H1 (cell line): ENCODE results near the gene SLC1A3. TPM values are rescaled to one million over a fixed set of nuclear protein-coding genes. Genes with fewer than 3 reads are reported as not detected.

Experiments used
- CTCF ChIA-PET: fragments of 300-600 bp; sonication (Branson Sonifier 250); formaldehyde crosslinking; loops from one replicate; lab custom pipeline; 2021; ENCODE audit not compliant: partially characterized antibody; lab: Charles Lee
- POLR2A ChIA-PET: fragments of 300-600 bp; sonication (Branson Sonifier 250); formaldehyde crosslinking; loops from one replicate; lab custom pipeline; 2021; ENCODE audit warnings: inconsistent platforms; ENCODE audit not compliant: partially characterized antibody; lab: Charles Lee
- DNase-seq, 2 experiments: peaks; one replicate each; pipeline versions ENCODE4 v3.0.0 to v3.0.0-alpha.2; 2010 to 2022; ENCODE audit warnings: low spot score in 2 of 2, low read depth in 1 of 2, mixed read lengths in 1 of 2
- FAIRE-seq: peaks from 2 replicates; lab custom pipeline; 2011; peaks lifted over from hg19 to GRCh38; lab: Jason Lieb, UNC
- H2AFZ ChIP-seq: 2 replicates; pipeline ENCODE4 v1.8.1; 2012; ENCODE audit warnings: low read length, inconsistent platforms
- H2AK5ac ChIP-seq: 2 replicates; pipeline ENCODE4 v1.6.1; 2013; ENCODE audit warnings: low read depth, low read length
- H2BK120ac ChIP-seq: replicated peaks from 2 replicates; pipeline ENCODE3; 2013; ENCODE audit warnings: low read depth, low read length, inconsistent platforms
- H2BK12ac ChIP-seq: 2 replicates; pipeline ENCODE4 v1.6.1; 2013; ENCODE audit warnings: low read depth, low read length
- H2BK15ac ChIP-seq: 2 replicates; pipeline ENCODE4 v1.6.1; 2013; ENCODE audit warnings: low read length
- H2BK20ac ChIP-seq: 2 replicates; pipeline ENCODE4 v1.6.1; 2013; ENCODE audit warnings: low read length
- H2BK5ac ChIP-seq: 2 replicates; pipeline ENCODE4 v1.6.1; 2013; ENCODE audit warnings: low read depth, low read length
- H3K14ac ChIP-seq: 2 replicates; pipeline ENCODE4 v1.6.1; 2013; ENCODE audit warnings: inconsistent platforms; ENCODE audit not compliant: insufficient read length
- H3K18ac ChIP-seq: 2 replicates; pipeline ENCODE4 v1.6.1; 2013; ENCODE audit warnings: low read length; ENCODE audit errors: extremely low read depth
- H3K23ac ChIP-seq: 2 replicates; pipeline ENCODE4 v1.6.1; 2013; ENCODE audit warnings: inconsistent platforms; ENCODE audit not compliant: insufficient read length
- H3K23me2 ChIP-seq: 2 replicates; pipeline ENCODE4 v1.6.1; 2013; ENCODE audit warnings: low read depth, low read length
- H3K27ac ChIP-seq: 2 replicates; pipeline ENCODE4 v1.6.1; 2011; ENCODE audit warnings: low read depth, low read length, inconsistent platforms
- H3K27me3 ChIP-seq, 4 experiments: replicated peaks in 1 of 4; 1 replicate in 1 of 4; 2 replicates in 3 of 4; pipeline versions ENCODE4 v1.6.1 to v1.8.1; 2011 to 2013; ENCODE audit warnings: low read length in 3 of 4, mild to moderate bottlenecking in 3 of 4, inconsistent platforms in 2 of 4, mixed read lengths in 2 of 4, moderate library complexity in 1 of 4; ENCODE audit not compliant: control insufficient read depth in 3 of 4, insufficient read depth in 3 of 4; ENCODE audit errors: extremely low read depth in 1 of 4
- H3K36me3 ChIP-seq, 4 experiments: 2 replicates each; pipeline versions ENCODE4 v1.6.1 to v1.8.1; 2011 to 2013; ENCODE audit warnings: mild to moderate bottlenecking in 4 of 4, low read length in 3 of 4, moderate library complexity in 2 of 4, control low read depth in 1 of 4, inconsistent platforms in 1 of 4; ENCODE audit not compliant: insufficient read depth in 4 of 4, control insufficient read depth in 2 of 4
- H3K4ac ChIP-seq: replicated peaks from 2 replicates; pipeline ENCODE3; 2013; ENCODE audit warnings: low read length, low read depth, mixed read lengths, inconsistent platforms; ENCODE audit not compliant: insufficient read length
- H3K4me1 ChIP-seq, 4 experiments: replicated peaks in 1 of 4; 1 replicate in 1 of 4; 2 replicates in 3 of 4; pipeline versions ENCODE4 v1.6.1 to v1.8.1; 2011 to 2013; ENCODE audit warnings: low read length in 3 of 4, inconsistent platforms in 2 of 4, mixed read lengths in 1 of 4; ENCODE audit not compliant: insufficient read depth in 4 of 4, control insufficient read depth in 3 of 4
- H3K4me2 ChIP-seq, 2 experiments: 2 replicates each; pipeline versions ENCODE4 v1.6.1 to v1.8.1; 2011 to 2013; ENCODE audit warnings: low read depth in 2 of 2, low read length in 2 of 2, control low read depth in 1 of 2, inconsistent platforms in 1 of 2, mild to moderate bottlenecking in 1 of 2; ENCODE audit not compliant: insufficient read depth in 1 of 2
- H3K4me3 ChIP-seq, 4 experiments: fragments of 200-600, 300-600 bp in 1 of 4; sonication (generic), shearing (Covaris generic), sonication (Bioruptor Twin) in 1 of 4; 2 replicates each; pipeline versions ENCODE4 v1.5.1 to v1.8.1; 2011 to 2016; ENCODE audit warnings: low read length in 4 of 4, low read depth in 3 of 4, control low read depth in 2 of 4, inconsistent platforms in 2 of 4, mild to moderate bottlenecking in 2 of 4, mixed read lengths in 1 of 4, moderate library complexity in 1 of 4; ENCODE audit not compliant: insufficient read depth in 2 of 4; ENCODE audit errors: extremely low read depth in 1 of 4
- H3K56ac ChIP-seq: replicated peaks from 2 replicates; pipeline ENCODE3; 2013; ENCODE audit warnings: low read depth, mild to moderate bottlenecking, mixed read lengths, low read length, inconsistent platforms; ENCODE audit not compliant: insufficient read length
- H3K79me1 ChIP-seq: 2 replicates; pipeline ENCODE4 v1.6.1; 2013; ENCODE audit warnings: low read depth, low read length, control low read depth
- H3K79me2 ChIP-seq, 2 experiments: 2 replicates each; pipeline versions ENCODE4 v1.6.1 to v1.8.1; 2012 to 2013; ENCODE audit warnings: low read length in 2 of 2, mild to moderate bottlenecking in 2 of 2, inconsistent platforms in 1 of 2; ENCODE audit not compliant: insufficient read depth in 2 of 2, control insufficient read depth in 1 of 2
- H3K9ac ChIP-seq, 4 experiments: replicated peaks in 1 of 4; 1 replicate in 1 of 4; 2 replicates in 3 of 4; pipeline versions ENCODE4 v1.6.1 to v1.8.1; 2011 to 2013; ENCODE audit warnings: low read depth in 3 of 4, low read length in 3 of 4, control low read depth in 2 of 4, mild to moderate bottlenecking in 2 of 4, moderate library complexity in 2 of 4, inconsistent platforms in 1 of 4; ENCODE audit errors: extremely low read depth in 1 of 4
- H3K9me3 ChIP-seq, 2 experiments: 2 replicates each; pipeline versions ENCODE4 v1.6.1 to v1.8.1; 2012 to 2013; ENCODE audit warnings: mild to moderate bottlenecking in 2 of 2, moderate library complexity in 2 of 2, control low read depth in 1 of 2, inconsistent platforms in 1 of 2, low read depth in 1 of 2, low read length in 1 of 2, mixed read lengths in 1 of 2; ENCODE audit not compliant: insufficient read depth in 2 of 2
- H4K20me1 ChIP-seq, 2 experiments: replicated peaks in 1 of 2; 2 replicates each; pipeline versions ENCODE3 to v1.8.1; 2011 to 2013; ENCODE audit warnings: inconsistent platforms in 2 of 2, low read length in 2 of 2, mild to moderate bottlenecking in 1 of 2; ENCODE audit not compliant: insufficient read depth in 2 of 2, control insufficient read depth in 1 of 2
- H4K5ac ChIP-seq: 2 replicates; pipeline ENCODE4 v1.6.1; 2013; ENCODE audit warnings: low read length, low read depth, mixed read lengths, inconsistent platforms; ENCODE audit not compliant: insufficient read length
- H4K8ac ChIP-seq: 2 replicates; pipeline ENCODE4 v1.8.0; 2013; ENCODE audit warnings: mild to moderate bottlenecking, moderate library complexity, low read length, inconsistent platforms; ENCODE audit not compliant: insufficient read depth; ENCODE audit errors: extremely low read depth
- H4K91ac ChIP-seq: replicated peaks from 2 replicates; pipeline ENCODE3; 2013; ENCODE audit warnings: low read length, mixed read lengths, inconsistent platforms; ENCODE audit not compliant: insufficient read length
- HDAC2 ChIP-seq, 2 experiments: fragments of 300-600 bp in 1 of 2; sonication (generic) in 1 of 2; IDR thresholded peaks; 2 replicates each; pipeline ENCODE4 v1.6.1; 2011 to 2012; ENCODE audit warnings: low read depth in 2 of 2, low read length in 2 of 2, mild to moderate bottlenecking in 2 of 2, moderate library complexity in 2 of 2, borderline replicate concordance in 1 of 2, inconsistent platforms in 1 of 2
- JUN ChIP-seq: IDR thresholded peaks from 2 replicates; pipeline ENCODE4 v1.6.1; 2011; ENCODE audit warnings: low read depth, mild to moderate bottlenecking, improper control_type of control experiment, low read length
- MAFK ChIP-seq: IDR thresholded peaks from 2 replicates; pipeline ENCODE4 v1.6.1; 2012; ENCODE audit warnings: low read depth, mild to moderate bottlenecking, improper control_type of control experiment, low read length
- NRF1 ChIP-seq: IDR thresholded peaks from 2 replicates; pipeline ENCODE4 v1.6.1; 2011; ENCODE audit warnings: mild to moderate bottlenecking, low read depth, low read length, improper control_type of control experiment
- PHF8 ChIP-seq: fragments of 200-600 bp; sonication (generic); conservative IDR thresholded peaks from 2 replicates; pipeline ENCODE4 v1.7.1; 2012; ENCODE audit warnings: low read depth, mild to moderate bottlenecking, inconsistent platforms, low read length, moderate library complexity
- RNF2 ChIP-seq: fragments of 200-900, 300-1000 bp; sonication (generic); IDR thresholded peaks from 2 replicates; pipeline ENCODE4 v1.7.1; 2016; ENCODE audit warnings: borderline replicate concordance, low read depth, mild to moderate bottlenecking, antibody characterized with exemption, low read length; ENCODE audit not compliant: poor library complexity, severe bottlenecking; ENCODE audit errors: missing control alignments
- SAP30 ChIP-seq: fragments of 300-600 bp; sonication (generic); IDR thresholded peaks from 2 replicates; pipeline ENCODE4 v1.7.1; 2012; ENCODE audit warnings: low read length, moderate library complexity, mild to moderate bottlenecking, inconsistent platforms; ENCODE audit not compliant: insufficient read depth, insufficient replicate concordance
- SIX5 ChIP-seq: IDR thresholded peaks from 2 replicates; pipeline ENCODE4 v1.6.1; 2011; ENCODE audit warnings: mild to moderate bottlenecking, low read depth, low read length
- SP1 ChIP-seq: IDR thresholded peaks from 2 replicates; pipeline ENCODE4 v1.6.1; 2011; ENCODE audit warnings: low read depth, low read length
- SRF ChIP-seq: IDR thresholded peaks from 2 replicates; pipeline ENCODE4 v1.6.1; 2011; ENCODE audit warnings: mild to moderate bottlenecking, low read depth, low read length, moderate library complexity
- TAF7 ChIP-seq: optimal IDR thresholded peaks from 2 replicates; pipeline ENCODE3; 2011; ENCODE audit warnings: low read depth, mild to moderate bottlenecking, inconsistent platforms, low read length, moderate library complexity, borderline replicate concordance
- TEAD4 ChIP-seq: IDR thresholded peaks from 2 replicates; pipeline ENCODE4 v1.6.1; 2012; ENCODE audit warnings: low read depth, low read length, inconsistent platforms, mixed read lengths
- WGBS, 2 experiments: shearing (Covaris generic) in 1 of 2; methylation state at CpG; one replicate each; pipeline versions ENCODE4 v1.1.6 to v1.1.7; 2013 to 2015; ENCODE audit warnings: low lambda C conversion rate in 2 of 2, mixed read lengths in 2 of 2, inconsistent platforms in 1 of 2, low coverage in 1 of 2, missing lambda C conversion rate in 1 of 2; ENCODE audit not compliant: insufficient replicate concordance in 2 of 2, insufficient coverage in 1 of 2, insufficient read length in 1 of 2; ENCODE audit errors: extremely low coverage in 1 of 2, missing lambda C conversion rate in 1 of 2; 5-methylcytosine and 5-hydroxymethylcytosine counted together
- polyA plus RNA-seq, 7 experiments: library from polyadenylated mRNA; depleted of rRNA in 3 of 7; stranded (reverse) in 5 of 7; unstranded in 2 of 7; fragments of >200 nt in 5 of 7; fragments of 200-250 nt in 2 of 7; gene quantifications; 1 replicate in 5 of 7; 2 replicates in 1 of 7; 4 replicates in 1 of 7; pipeline versions ENCODE4 v1.2.1 to v1.2.3, GENCODE V29; 2011 to 2013; ENCODE audit warnings: missing spikeins in 2 of 7, mixed read lengths in 2 of 7
- total RNA-seq: library from RNA; stranded (reverse); fragmentation: NEBNext Ultra II Directional; extraction: Animal tissue kit (Norgen Biotek cat#: 25700); gene quantifications from 2 replicates; pipeline ENCODE4 v1.2.1, GENCODE V29; 2021

Gene SLC1A3
- total and polyA plus RNA-seq, 2 of the 8 experiments (the other 6 are each of a cell fraction or from before 2014, with no cell fraction given) = 26.7 to 35.3 TPM

DNA sequence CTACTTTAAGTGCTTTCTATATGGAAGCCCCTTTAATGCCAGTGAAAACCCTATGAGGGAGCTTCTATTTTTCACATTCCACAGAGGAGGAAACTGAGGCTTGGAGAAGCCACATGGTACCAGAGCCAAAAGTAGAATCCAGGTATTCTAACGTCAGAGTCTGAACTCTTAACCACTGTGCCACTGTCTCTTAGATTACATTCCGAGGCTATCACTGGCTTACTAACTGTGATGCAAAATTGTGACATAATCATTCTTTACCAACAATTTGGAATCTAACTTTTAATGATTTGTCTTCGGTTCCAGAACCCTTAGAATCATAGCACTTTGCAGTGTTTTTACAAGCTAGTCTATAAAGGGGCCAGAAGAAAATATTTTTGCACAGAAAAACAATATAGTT, 59.2 kb downstream of the SLC1A3 start:
- Histone ChIP-seq H2BK120ac (no peak overlapping the region), H2AFZ (no peak overlapping the region), H3K4ac (no peak overlapping the region), H3K14ac (no peak overlapping the region), H3K56ac (no peak overlapping the region), H2AK5ac (no peak overlapping the region), H3K23ac (no peak overlapping the region), H3K9me3 (no peaks in the 10 kb centered on the region), H4K91ac (no peak overlapping the region), H3K36me3 (no peaks in the 10 kb centered on the region), H4K8ac (no peak overlapping the region), H3K9ac (no peak overlapping the region), H2BK15ac (no peak overlapping the region), H3K79me1 (no peaks in the 10 kb centered on the region), H3K4me1 (no peaks in the 10 kb centered on the region; a peak in 1 of 7 replicates), H3K4me2 (no peak overlapping the region), H2BK5ac (no peak overlapping the region), H2BK20ac (no peak overlapping the region), H3K4me3 (no peak overlapping the region), H4K5ac (no peak overlapping the region), H3K79me2 (no peaks in the 10 kb centered on the region), H4K20me1 (no peaks in the 10 kb centered on the region), H3K27me3 (no peaks in the 10 kb centered on the region), H3K18ac (no peak overlapping the region), H3K23me2 (no peaks in the 10 kb centered on the region), H3K27ac (no peak overlapping the region), H2BK12ac (no peak overlapping the region)
- POLR2A ChIA-PET = interaction anchor here (1.4 to 1.6 kb wide), 2 partner anchors 8 to 79 kb away, joined by 3 read pairs; no protein-coding TSS in a partner anchor
- CTCF ChIA-PET = interaction anchor here (1.2 kb wide), 1 partner anchor 81 kb away, joined by 3 read pairs; no protein-coding TSS in a partner anchor
- DNase-seq = no peak
- no peak for FAIRE-seq
- no peak for TF ChIP-seq TEAD4
- TF ChIP-seq RNF2 = no peak
- no peak for TF ChIP-seq NRF1
- TF ChIP-seq SP1 = no peak
- no peak for TF ChIP-seq PHF8
- TF ChIP-seq SIX5 = no peak
- no peak for TF ChIP-seq MAFK
- no peak for TF ChIP-seq SAP30
- TF ChIP-seq SRF = no peak
- no peak for TF ChIP-seq HDAC2 (IDR thresholded peaks at IDR 0.05; ENCODE audit: borderline replicate concordance in 1 of 2, low read depth in 2 of 2, low read length in 2 of 2)
- no peak for TF ChIP-seq JUN
- no peak for TF ChIP-seq TAF7
- WGBS, 2 experiments = 94% methylated on average over 3 of the region's 3 CpGs; no CpG with 5 or more reads in 1 of the 2 experiments
